GM12878 (cell line): ENCODE data around the gene ZBTB7B. TPM values are rescaled to one million over a fixed set of nuclear protein-coding genes. Genes with fewer than 3 reads are reported as not detected.

Source experiments
- ATAC-seq: fragments of 200-7000 bp; cut with Tn5 transposase; 3 replicates; pipeline ENCODE4 v1.9.1; 2020; ENCODE audit warnings: mild to moderate bottlenecking, moderate library complexity
- BruUV-seq: library from RNA; stranded (reverse); fragments of 400-500 nt; replicated peaks from 2 replicates; lab custom pipeline; 2021; lab: Mats Ljungman, UMichigan
- CTCF ChIA-PET: fragments of 300-600 bp; sonication (Branson Sonifier 250); formaldehyde crosslinking; extraction: SDS; loops from one replicate; lab custom pipeline; 2021; ENCODE audit warnings: inconsistent platforms; lab: Yijun Ruan, JAX
- POLR2A ChIA-PET: fragments of 350-600 bp; formaldehyde crosslinking; extraction: SDS; loops from one replicate; lab custom pipeline; 2021; ENCODE audit warnings: inconsistent platforms; lab: Charles Lee
- RAD21 ChIA-PET: fragments of 300-600 bp; sonication (Branson Sonifier 250); formaldehyde crosslinking; loops from one replicate; lab custom pipeline; 2023; ENCODE audit warnings: antibody characterized with exemption; ENCODE audit not compliant: unreplicated experiment; lab: Charles Lee
- SMC1A ChIA-PET: fragments of 300-600 bp; sonication (Branson Sonifier 250); formaldehyde crosslinking; loops from one replicate; lab custom pipeline; 2023; ENCODE audit not compliant: unreplicated experiment, uncharacterized antibody; lab: Charles Lee
- DNase-seq: peaks from one replicate; pipeline ENCODE4 v3.0.0-alpha.2; 2011; ENCODE audit warnings: low read depth, low spot score
- FAIRE-seq: peaks from 3 replicates; lab custom pipeline; 2011; peaks lifted over from hg19 to GRCh38; lab: Jason Lieb, UNC
- H2AFZ ChIP-seq: 2 replicates; pipeline ENCODE4 v1.6.0; 2011; ENCODE audit warnings: low read depth, low read length, control low read depth; ENCODE audit not compliant: control insufficient read depth
- H3K27ac ChIP-seq: 2 replicates; pipeline ENCODE4 v1.5.1; 2011; ENCODE audit warnings: control low read depth; ENCODE audit not compliant: control insufficient read depth, insufficient read depth
- H3K27me3 ChIP-seq, 2 experiments: replicated peaks in 1 of 2; 2 replicates each; pipeline versions ENCODE4 v1.6.0 to v1.6.1; 2011; ENCODE audit warnings: low read length in 1 of 2; ENCODE audit not compliant: control insufficient read depth in 2 of 2, insufficient read depth in 2 of 2
- H3K36me3 ChIP-seq, 2 experiments: 2 replicates each; pipeline ENCODE4 v1.5.1; 2011; ENCODE audit warnings: low read length in 1 of 2; ENCODE audit not compliant: control insufficient read depth in 2 of 2, insufficient read depth in 2 of 2
- H3K4me1 ChIP-seq: 2 replicates; pipeline ENCODE4 v1.6.1; 2011; ENCODE audit warnings: mild to moderate bottlenecking, low read length, moderate library complexity, mixed read lengths; ENCODE audit not compliant: control insufficient read depth, insufficient read depth
- H3K4me2 ChIP-seq: 2 replicates; pipeline ENCODE4 v1.6.0; 2011; ENCODE audit warnings: control low read depth; ENCODE audit not compliant: control insufficient read depth, insufficient read depth
- H3K4me3 ChIP-seq: fragments of 200-600 bp; sonication (generic); 2 replicates; pipeline ENCODE4 v1.5.1; 2016
- H3K79me2 ChIP-seq: 2 replicates; pipeline ENCODE4 v1.6.0; 2011; ENCODE audit warnings: low read length; ENCODE audit not compliant: control insufficient read depth, insufficient read depth
- H3K9ac ChIP-seq: 2 replicates; pipeline ENCODE4 v1.8.0; 2011; ENCODE audit warnings: low read length, control low read depth, mixed read lengths; ENCODE audit not compliant: control insufficient read depth, insufficient read depth
- H3K9me3 ChIP-seq: replicated peaks from 3 replicates; pipeline ENCODE4 v1.5.1; 2011; ENCODE audit warnings: mild to moderate bottlenecking, low read length; ENCODE audit not compliant: control insufficient read depth, insufficient read depth
- H4K20me1 ChIP-seq: 2 replicates; pipeline ENCODE4 v1.6.0; 2011; ENCODE audit not compliant: control insufficient read depth, insufficient read depth
- CEBPB ChIP-seq, 2 experiments: fragments of 150-350 bp in 1 of 2; IDR thresholded peaks; 2 replicates each; pipeline ENCODE4 v1.6.1; 2012 to 2014; ENCODE audit warnings: low read depth in 2 of 2, low read length in 2 of 2, borderline replicate concordance in 1 of 2, inconsistent platforms in 1 of 2
- HDGF ChIP-seq: fragments of 450-650 bp; IDR thresholded peaks from 2 replicates; pipeline ENCODE4 v1.6.1; 2016; ENCODE audit warnings: antibody characterized with exemption
- HSF1 ChIP-seq: fragments of 150-350 bp; IDR thresholded peaks from 2 replicates; pipeline ENCODE4 v1.6.1; 2014; ENCODE audit warnings: mild to moderate bottlenecking, low read depth, low read length
- IKZF2 ChIP-seq, 2 experiments: fragments of 450-650 bp; IDR thresholded peaks; 2 replicates each; pipeline ENCODE4 v1.6.1; 2017; ENCODE audit warnings: mild to moderate bottlenecking in 2 of 2, moderate library complexity in 2 of 2
- JUNB ChIP-seq: IDR thresholded peaks from 2 replicates; pipeline ENCODE4 v1.6.1; 2016; ENCODE audit warnings: antibody characterized with exemption, mild to moderate bottlenecking
- MXI1 ChIP-seq: fragments of 150-350 bp; IDR thresholded peaks from 2 replicates; pipeline ENCODE4 v1.6.1; 2011; ENCODE audit warnings: low read depth, mild to moderate bottlenecking, inconsistent platforms, low read length, improper control_type of control experiment
- NFYA ChIP-seq: IDR thresholded peaks from 2 replicates; pipeline ENCODE4 v1.6.1; 2011; ENCODE audit warnings: low read depth, mild to moderate bottlenecking, low read length, improper control_type of control experiment, borderline replicate concordance
- NFYB ChIP-seq: IDR thresholded peaks from 2 replicates; pipeline ENCODE4 v1.6.1; 2011; ENCODE audit warnings: low read depth, mild to moderate bottlenecking, low read length, improper control_type of control experiment, moderate library complexity; ENCODE audit not compliant: insufficient read depth
- PML ChIP-seq: IDR thresholded peaks from 2 replicates; pipeline ENCODE4 v1.6.1; 2012; ENCODE audit warnings: low read length, inconsistent platforms
- POU2F2 ChIP-seq: IDR thresholded peaks from 3 replicates; pipeline ENCODE4 v1.6.1; 2011; ENCODE audit warnings: low read depth, mild to moderate bottlenecking, low read length, borderline replicate concordance
- TBL1XR1 ChIP-seq: IDR thresholded peaks from 2 replicates; pipeline ENCODE4 v1.6.1; 2012; ENCODE audit warnings: low read depth, low read length, improper control_type of control experiment
- ZNF592 ChIP-seq: fragments of 450-650 bp; IDR thresholded peaks from 2 replicates; pipeline ENCODE4 v1.6.1; 2017; ENCODE audit warnings: mild to moderate bottlenecking, moderate library complexity
- WGBS: methylation state at CpG from one replicate; pipeline ENCODE4 v1.1.6; 2016; ENCODE audit warnings: low lambda C conversion rate; ENCODE audit not compliant: insufficient replicate concordance, insufficient coverage; ENCODE audit errors: missing lambda C conversion rate; 5-methylcytosine and 5-hydroxymethylcytosine counted together
- in situ Hi-C: fragments of 300-500 bp; cut with MboI; formaldehyde crosslinking; loops from 9 replicates; pipeline ENCODE4 v1.14.3; 2018; ENCODE audit warnings: mixed read lengths
- intact Hi-C: fragments of 100-400 bp; cut with micrococcal nuclease; formaldehyde crosslinking; loops from one replicate; pipeline ENCODE4 v1.14.2; 2022; ENCODE audit not compliant: unreplicated experiment
- polyA plus RNA-seq, 11 experiments: library from polyadenylated mRNA; depleted of rRNA in 4 of 11; unstranded in 6 of 11; stranded (reverse) in 5 of 11; fragments of >200 nt; fragmentation: Nextera tagmentation in 4 of 11; fragmentation: Illumina TruSeq in 1 of 11; extraction: Ambion mirVana in 4 of 11; extraction: Trizol in 1 of 11; gene quantifications; 1 replicate in 1 of 11; 2 replicates in 10 of 11; pipeline versions ENCODE4 v1.2.1 to v1.2.3, GENCODE V29; 2011 to 2016; ENCODE audit warnings: inconsistent platforms in 2 of 11, missing spikeins in 2 of 11, low read depth in 1 of 11
- total RNA-seq, 4 experiments: library from RNA; depleted of rRNA in 3 of 4; stranded (reverse); fragments of >200 nt in 3 of 4; fragmentation: Illumina TruSeq in 1 of 4; extraction: Trizol in 1 of 4; gene quantifications; 2 replicates each; pipeline versions ENCODE4 v1.2.1 to v1.2.3, GENCODE V29; 2013 to 2021

The ZBTB7B gene
- total and polyA plus RNA-seq, 10 of the 15 experiments (the other 5 are each of a cell fraction or from before 2014, with no cell fraction given) = 0.11 to 44.9 (median 11.3) TPM

GRCh38 chr1:154978360-154978759, 24.2 kb upstream of the ZBTB7B start:
- ChIA-PET RAD21 (interaction anchor here (1.7 kb wide), 1 partner anchor 21 kb away, joined by 6 read pairs; no protein-coding TSS in a partner anchor), POLR2A (interaction anchor here (0.5 to 1.6 kb wide), 4 partner anchors 8 to 50 kb away, joined by 3 to 5 read pairs (median 4); partner anchors contain the start of gene SHC1), SMC1A (interaction anchor here (1.1 to 1.9 kb wide), 4 partner anchors 16 to 419 kb away, joined by 3 to 9 read pairs (median 4); partner anchors contain the start of gene LENEP), CTCF (interaction anchor here (0.8 to 20.6 kb wide), 5 partner anchors 19 to 168 kb away, joined by 3 to 226 read pairs (median 4); partner anchors contain the start of genes LENEP and ZBTB7B)
- no peaks in the 10 kb centered on the region for H4K20me1 ChIP-seq
- no peak for ATAC-seq
- peaks cover 0 to 16% of the 10 kb centered on the region in 2 experiments; a peak in 3 of 4 replicates for H3K36me3 ChIP-seq
- no TSS peak for BruUV-seq
- H3K4me3 ChIP-seq = no peak overlapping the region
- in situ Hi-C loops = no loop called here
- H3K4me1 ChIP-seq = peaks cover 15% of the 10 kb centered on the region
- WGBS = 84% methylated on average over 3 of the region's 3 CpGs
- intact Hi-C loops = no loop called here
- peak overlapping the region; percentile 34 for H3K27ac ChIP-seq
- H3K9me3 ChIP-seq = no peaks in the 10 kb centered on the region
- peaks cover 47% of the 10 kb centered on the region for H3K79me2 ChIP-seq
- no peak for DNase-seq
- TF ChIP-seq POU2F2 = no peak
- TF ChIP-seq JUNB = no peak
- no peak for TF ChIP-seq NFYA
- TF ChIP-seq NFYB = no peak
- no peak for TF ChIP-seq HDGF
- TF ChIP-seq HSF1 = no peak
- TF ChIP-seq TBL1XR1 = no peak
- TF ChIP-seq CEBPB (IDR thresholded peaks at IDR 0.05; ENCODE audit: borderline replicate concordance in 1 of 2, low read depth in 2 of 2, low read length in 2 of 2) = no peak
- no peak for TF ChIP-seq PML
- TF ChIP-seq ZNF592 = no peak
- no peak for TF ChIP-seq IKZF2 (IDR thresholded peaks at IDR 0.05)
- no peak for TF ChIP-seq MXI1
- no peaks in the 10 kb centered on the region for H3K27me3 ChIP-seq
- H3K9ac ChIP-seq = no peak overlapping the region; the same call in 1 of the 2 replicates
- no peak overlapping the region for H3K4me2 ChIP-seq
- no peak for FAIRE-seq
- H2AFZ ChIP-seq = no peak overlapping the region
